ENCODE results near the gene PPP3CA.
"Not testable (repeated sequence)": the region's sequence is repeated elsewhere in the genome, so short reads cannot be mapped to it uniquely, and the experiment has no call there.

The PPP3CA gene

DNA sequence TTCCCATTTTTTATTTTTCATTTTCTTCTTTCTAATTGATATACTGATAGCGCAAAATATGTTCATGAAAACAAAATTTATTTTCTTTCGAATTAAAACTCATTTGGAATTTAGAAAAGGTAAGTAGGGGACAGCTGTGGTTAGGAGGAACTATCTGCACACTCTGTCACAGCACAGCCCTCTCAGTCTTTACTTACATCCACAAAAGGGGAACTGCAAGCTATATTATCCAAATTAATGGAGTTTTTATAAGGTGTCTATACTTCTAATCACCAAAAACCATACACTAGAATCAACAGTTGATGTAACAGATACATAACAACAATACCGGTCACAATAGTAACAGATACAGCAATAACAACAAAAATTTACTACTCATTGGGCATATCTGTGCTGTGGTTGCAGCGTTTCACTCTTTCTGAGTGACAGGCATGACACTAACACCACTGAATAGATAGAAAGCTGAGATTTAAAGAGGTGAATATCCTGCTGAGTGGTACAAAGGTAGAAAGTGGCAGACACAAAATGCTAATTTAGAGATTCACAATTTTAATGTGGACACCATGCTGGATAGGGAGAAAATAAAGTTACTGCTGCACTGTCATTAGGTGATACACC is 160.7 kb downstream of the PPP3CA start:
- H3K27me3 ChIP-seq (replicated peaks in 2 of 5; ENCODE audit: control insufficient read depth in 4 of 5, insufficient read depth in 5 of 5, low read length in 4 of 5): no peaks in the 10 kb centered on the region
- ChIA-PET CTCF (interaction anchor here (0.8 to 3.9 kb wide), 9 partner anchors 11 to 544 kb away, joined by 3 to 11 read pairs (median 5); partner anchors contain the start of gene PPP3CA), POLR2A (no interaction called here)
- peak in 2 of 3 donors; percentile 33 to 55 for DNase-seq
- H3K27ac ChIP-seq (ENCODE audit: insufficient read depth in 1 of 2, low read depth in 1 of 2, low read length in 2 of 2, poor library complexity in 1 of 2, severe bottlenecking in 2 of 2): no peak overlapping the region
- H3K4me1 ChIP-seq (ENCODE audit: control extremely low read depth in 1 of 4, control insufficient read depth in 4 of 4, insufficient read depth in 4 of 4, low read length in 3 of 4): peaks cover 0 to 4% (median 3%) of the 10 kb centered on the region in 4 experiments
- WGBS (ENCODE audit: insufficient coverage): 60% methylated on average over 1 of the region's 4 CpGs
- peaks cover 0 to 5% (median 4%) of the 10 kb centered on the region in 5 experiments for H3K9me3 ChIP-seq (ENCODE audit: control extremely low read depth in 1 of 5, control insufficient read depth in 4 of 5, insufficient read depth in 2 of 5, low read depth in 1 of 5, low read length in 4 of 5)
- H3K36me3 ChIP-seq (ENCODE audit: control insufficient read depth in 4 of 4, insufficient read depth in 4 of 4, low read length in 3 of 4): peaks cover 0 to 11% (median 7%) of the 10 kb centered on the region in 4 experiments
- no peak overlapping the region for H3K4me3 ChIP-seq (ENCODE audit: control insufficient read depth in 1 of 7, extremely low read depth in 1 of 7, insufficient read depth in 4 of 7, low read depth in 2 of 7, low read length in 6 of 7)

DNA sequence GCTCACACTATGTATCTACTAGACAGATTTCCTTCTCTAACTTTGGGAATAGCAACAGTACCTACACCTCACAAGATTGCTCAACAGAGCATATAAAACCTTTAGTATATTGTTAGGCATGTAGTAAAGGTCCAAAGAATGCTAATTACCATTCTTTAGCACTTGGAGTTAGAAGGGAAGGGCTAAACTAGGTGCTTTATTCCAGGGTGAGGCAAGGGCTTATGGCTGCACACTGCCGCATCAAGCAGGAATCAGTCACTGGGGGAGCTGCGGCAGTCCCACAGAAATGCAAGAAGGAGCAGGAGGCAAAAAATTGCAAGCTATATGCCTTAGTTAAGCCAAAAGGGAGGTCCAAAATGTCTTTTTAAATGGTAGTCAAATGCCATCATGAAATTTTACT is 162.7 kb downstream of the PPP3CA start:
- Histone ChIP-seq H3K36me3 (ENCODE audit: control insufficient read depth in 4 of 4, insufficient read depth in 4 of 4, low read length in 3 of 4) (peaks cover 0 to 11% (median 6%) of the 10 kb centered on the region in 4 experiments), H3K4me3 (ENCODE audit: control insufficient read depth in 1 of 7, extremely low read depth in 1 of 7, insufficient read depth in 4 of 7, low read depth in 2 of 7, low read length in 6 of 7) (no peak overlapping the region), H3K4me1 (ENCODE audit: control extremely low read depth in 1 of 4, control insufficient read depth in 4 of 4, insufficient read depth in 4 of 4, low read length in 3 of 4) (peaks cover 0 to 4% (median 1%) of the 10 kb centered on the region in 4 experiments), H3K9me3 (ENCODE audit: control extremely low read depth in 1 of 5, control insufficient read depth in 4 of 5, insufficient read depth in 2 of 5, low read depth in 1 of 5, low read length in 4 of 5) (peaks cover 0 to 5% (median 4%) of the 10 kb centered on the region in 5 experiments), H3K27ac (ENCODE audit: insufficient read depth in 1 of 2, low read depth in 1 of 2, low read length in 2 of 2, poor library complexity in 1 of 2, severe bottlenecking in 2 of 2) (no peak overlapping the region), H3K27me3 (replicated peaks in 2 of 5; ENCODE audit: control insufficient read depth in 4 of 5, insufficient read depth in 5 of 5, low read length in 4 of 5) (no peaks in the 10 kb centered on the region)
- DNase-seq: no peak
- ChIA-PET POLR2A (no interaction called here), CTCF (interaction anchor here (0.7 to 3.3 kb wide), 8 partner anchors 10 to 548 kb away, joined by 3 to 11 read pairs (median 3); no protein-coding TSS in a partner anchor)
- WGBS (ENCODE audit: insufficient coverage): 100% methylated on average over 2 of the region's 2 CpGs

GRCh38 chr4:101183666-101184373 is 163.5 kb downstream of the PPP3CA start:
- Histone ChIP-seq H3K27me3 (replicated peaks in 2 of 5; ENCODE audit: control insufficient read depth in 4 of 5, insufficient read depth in 5 of 5, low read length in 4 of 5) (no peaks in the 10 kb centered on the region), H3K9me3 (ENCODE audit: control extremely low read depth in 1 of 5, control insufficient read depth in 4 of 5, insufficient read depth in 2 of 5, low read depth in 1 of 5, low read length in 4 of 5) (peaks cover 0 to 5% (median 4%) of the 10 kb centered on the region in 5 experiments), H3K4me3 (ENCODE audit: control insufficient read depth in 1 of 7, extremely low read depth in 1 of 7, insufficient read depth in 4 of 7, low read depth in 2 of 7, low read length in 6 of 7) (no peak overlapping the region), H3K27ac (ENCODE audit: insufficient read depth in 1 of 2, low read depth in 1 of 2, low read length in 2 of 2, poor library complexity in 1 of 2, severe bottlenecking in 2 of 2) (no peak overlapping the region), H3K36me3 (ENCODE audit: control insufficient read depth in 4 of 4, insufficient read depth in 4 of 4, low read length in 3 of 4) (peaks cover 0 to 11% (median 6%) of the 10 kb centered on the region in 4 experiments), H3K4me1 (ENCODE audit: control extremely low read depth in 1 of 4, control insufficient read depth in 4 of 4, insufficient read depth in 4 of 4, low read length in 3 of 4) (peaks cover 0 to 4% (median 1%) of the 10 kb centered on the region in 4 experiments)
- CTCF ChIA-PET: interaction anchor here (0.7 to 1.3 kb wide), 5 partner anchors 11 to 549 kb away, joined by 3 to 5 read pairs (median 3); no protein-coding TSS in a partner anchor
- 100% methylated on average over 3 of the region's 3 CpGs for WGBS (ENCODE audit: insufficient coverage)
- POLR2A ChIA-PET: no interaction called here
- DNase-seq: no peak

GRCh38 chr4:101183221-101183620 is 164.1 kb downstream of the PPP3CA start:
- ChIA-PET CTCF (interaction anchor here (0.9 to 1.2 kb wide), 3 partner anchors 13 to 676 kb away, joined by 3 read pairs; no protein-coding TSS in a partner anchor), POLR2A (no interaction called here)
- H3K4me3 ChIP-seq (ENCODE audit: control insufficient read depth in 1 of 7, extremely low read depth in 1 of 7, insufficient read depth in 4 of 7, low read depth in 2 of 7, low read length in 6 of 7): no peak overlapping the region
- no peaks in the 10 kb centered on the region for H3K27me3 ChIP-seq (replicated peaks in 2 of 5; ENCODE audit: control insufficient read depth in 4 of 5, insufficient read depth in 5 of 5, low read length in 4 of 5)
- peaks cover 0 to 11% (median 6%) of the 10 kb centered on the region in 4 experiments for H3K36me3 ChIP-seq (ENCODE audit: control insufficient read depth in 4 of 4, insufficient read depth in 4 of 4, low read length in 3 of 4)
- peaks cover 0 to 4% (median 1%) of the 10 kb centered on the region in 4 experiments for H3K4me1 ChIP-seq (ENCODE audit: control extremely low read depth in 1 of 4, control insufficient read depth in 4 of 4, insufficient read depth in 4 of 4, low read length in 3 of 4)
- no peak for DNase-seq
- WGBS (ENCODE audit: insufficient coverage): no CpG with 5 or more reads among the region's 2 CpGs
- peaks cover 0 to 5% (median 4%) of the 10 kb centered on the region in 5 experiments for H3K9me3 ChIP-seq (ENCODE audit: control extremely low read depth in 1 of 5, control insufficient read depth in 4 of 5, insufficient read depth in 2 of 5, low read depth in 1 of 5, low read length in 4 of 5)
- H3K27ac ChIP-seq (ENCODE audit: insufficient read depth in 1 of 2, low read depth in 1 of 2, low read length in 2 of 2, poor library complexity in 1 of 2, severe bottlenecking in 2 of 2): no peak overlapping the region

GRCh38 chr4:101182688-101183087 is 164.6 kb downstream of the PPP3CA start:
- H3K36me3 ChIP-seq (ENCODE audit: control insufficient read depth in 4 of 4, insufficient read depth in 4 of 4, low read length in 3 of 4): peaks cover 0 to 11% (median 6%) of the 10 kb centered on the region in 4 experiments
- H3K9me3 ChIP-seq (ENCODE audit: control extremely low read depth in 1 of 5, control insufficient read depth in 4 of 5, insufficient read depth in 2 of 5, low read depth in 1 of 5, low read length in 4 of 5); H3K27ac ChIP-seq (ENCODE audit: insufficient read depth in 1 of 2, low read depth in 1 of 2, low read length in 2 of 2, poor library complexity in 1 of 2, severe bottlenecking in 2 of 2); H3K27me3 ChIP-seq (replicated peaks in 2 of 5; ENCODE audit: control insufficient read depth in 4 of 5, insufficient read depth in 5 of 5, low read length in 4 of 5); H3K4me1 ChIP-seq (ENCODE audit: control extremely low read depth in 1 of 4, control insufficient read depth in 4 of 4, insufficient read depth in 4 of 4, low read length in 3 of 4); POLR2A ChIA-PET; H3K4me3 ChIP-seq (ENCODE audit: control insufficient read depth in 1 of 7, extremely low read depth in 1 of 7, insufficient read depth in 4 of 7, low read depth in 2 of 7, low read length in 6 of 7); DNase-seq: not testable (repeated sequence)
- CTCF ChIA-PET: interaction anchor here (0.9 to 1.2 kb wide), 3 partner anchors 13 to 676 kb away, joined by 3 read pairs; no protein-coding TSS in a partner anchor
- 94% methylated on average over 3 of the region's 4 CpGs for WGBS (ENCODE audit: insufficient coverage)

DNA sequence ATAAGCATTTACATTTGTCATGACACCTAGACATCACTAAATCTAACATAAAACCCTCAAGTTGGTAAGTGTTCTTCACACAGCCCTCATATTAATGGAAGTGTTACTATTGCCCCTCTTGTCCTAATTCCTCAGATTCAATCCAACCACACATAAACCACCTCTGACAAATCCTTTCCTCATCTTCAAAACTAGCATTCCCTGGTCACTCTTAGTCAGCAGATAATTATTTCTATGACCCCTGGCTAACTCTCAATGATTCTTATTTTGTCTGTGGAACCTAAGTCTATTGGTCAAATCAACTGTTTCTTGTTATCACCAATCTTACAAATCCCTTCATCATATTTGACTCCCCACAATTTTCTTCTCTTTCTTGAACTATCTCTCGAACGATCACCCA is 168.6 kb downstream of the PPP3CA start:
- Histone ChIP-seq H3K36me3 (ENCODE audit: control insufficient read depth in 4 of 4, insufficient read depth in 4 of 4, low read length in 3 of 4) (peaks cover 0 to 11% (median 5%) of the 10 kb centered on the region in 4 experiments), H3K27ac (ENCODE audit: insufficient read depth in 1 of 2, low read depth in 1 of 2, low read length in 2 of 2, poor library complexity in 1 of 2, severe bottlenecking in 2 of 2) (no peak overlapping the region), H3K4me3 (ENCODE audit: control insufficient read depth in 1 of 7, extremely low read depth in 1 of 7, insufficient read depth in 4 of 7, low read depth in 2 of 7, low read length in 6 of 7) (no peak overlapping the region), H3K9me3 (ENCODE audit: control extremely low read depth in 1 of 5, control insufficient read depth in 4 of 5, insufficient read depth in 2 of 5, low read depth in 1 of 5, low read length in 4 of 5) (peaks cover 0 to 5% (median 4%) of the 10 kb centered on the region in 5 experiments), H3K27me3 (replicated peaks in 2 of 5; ENCODE audit: control insufficient read depth in 4 of 5, insufficient read depth in 5 of 5, low read length in 4 of 5) (no peaks in the 10 kb centered on the region), H3K4me1 (ENCODE audit: control extremely low read depth in 1 of 4, control insufficient read depth in 4 of 4, insufficient read depth in 4 of 4, low read length in 3 of 4) (no peaks in the 10 kb centered on the region)
- WGBS (ENCODE audit: insufficient coverage): no CpG with 5 or more reads among the region's 2 CpGs
- CTCF ChIA-PET: no interaction called here
- POLR2A ChIA-PET: no interaction called here
- DNase-seq: no peak

DNA sequence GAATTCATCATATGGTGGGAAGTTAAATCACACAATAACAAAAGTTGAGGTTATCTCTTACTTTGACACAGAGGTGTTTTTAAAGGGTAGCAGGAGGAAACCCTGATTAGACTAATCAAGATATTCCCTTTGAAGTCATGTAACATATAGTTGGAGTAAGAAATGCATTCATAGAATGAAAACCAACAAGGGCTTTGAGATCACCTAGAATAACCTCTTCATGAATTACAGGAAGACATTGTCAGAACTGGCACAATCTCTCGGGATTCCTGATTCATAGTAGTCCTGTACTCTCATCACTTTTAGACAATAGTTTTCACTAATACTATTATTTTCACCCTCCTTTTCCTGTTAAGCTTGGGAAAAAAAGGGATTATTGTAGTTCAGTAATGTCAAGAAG is 170.2 kb downstream of the PPP3CA start:
- Histone ChIP-seq H3K9me3 (ENCODE audit: control extremely low read depth in 1 of 5, control insufficient read depth in 4 of 5, insufficient read depth in 2 of 5, low read depth in 1 of 5, low read length in 4 of 5) (peaks cover 0 to under 1% (median 0%) of the 10 kb centered on the region in 5 experiments), H3K36me3 (ENCODE audit: control insufficient read depth in 4 of 4, insufficient read depth in 4 of 4, low read length in 3 of 4) (peaks cover 0 to 2% (median under 1%) of the 10 kb centered on the region in 4 experiments), H3K4me3 (ENCODE audit: control insufficient read depth in 1 of 7, extremely low read depth in 1 of 7, insufficient read depth in 4 of 7, low read depth in 2 of 7, low read length in 6 of 7) (no peak overlapping the region), H3K27me3 (replicated peaks in 2 of 5; ENCODE audit: control insufficient read depth in 4 of 5, insufficient read depth in 5 of 5, low read length in 4 of 5) (no peaks in the 10 kb centered on the region), H3K4me1 (ENCODE audit: control extremely low read depth in 1 of 4, control insufficient read depth in 4 of 4, insufficient read depth in 4 of 4, low read length in 3 of 4) (no peaks in the 10 kb centered on the region), H3K27ac (ENCODE audit: insufficient read depth in 1 of 2, low read depth in 1 of 2, low read length in 2 of 2, poor library complexity in 1 of 2, severe bottlenecking in 2 of 2) (no peak overlapping the region)
- CTCF ChIA-PET: no interaction called here
- 20% methylated on average over 1 of the region's 1 CpG for WGBS (ENCODE audit: insufficient coverage)
- DNase-seq: no peak
- POLR2A ChIA-PET: no interaction called here

Data from common myeloid progenitor, CD34-positive (primary cell).